Fibroblast of lung (primary cell): ENCODE results near the gene PROSER2. TPM values are rescaled to one million over a fixed set of nuclear protein-coding genes. Genes with fewer than 3 reads are reported as not detected.

Source experiments
- DNase-seq, 2 donors: peaks; one replicate each; pipeline versions ENCODE4 v3.0.0 to v3.0.0-alpha.2; 2010; ENCODE audit warnings: low read depth in 2 of 2
- H2AFZ ChIP-seq: 2 replicates; pipeline ENCODE4 v1.5.1; 2012; ENCODE audit warnings: low read length, control low read depth, inconsistent platforms
- H3K27ac ChIP-seq: 2 replicates; pipeline ENCODE4 v1.5.1; 2011; ENCODE audit warnings: low read length, control low read depth; ENCODE audit not compliant: insufficient read depth
- H3K27me3 ChIP-seq: 2 replicates; pipeline ENCODE4 v1.5.1; 2011; ENCODE audit warnings: mild to moderate bottlenecking, low read length; ENCODE audit not compliant: control insufficient read depth, insufficient read depth
- H3K36me3 ChIP-seq: 2 replicates; pipeline ENCODE4 v1.5.1; 2011; ENCODE audit warnings: low read length; ENCODE audit not compliant: control insufficient read depth, insufficient read depth
- H3K4me1 ChIP-seq: 2 replicates; pipeline ENCODE4 v1.5.1; 2011; ENCODE audit warnings: low read length; ENCODE audit not compliant: control insufficient read depth, insufficient read depth; ENCODE audit errors: extremely low read depth
- H3K4me2 ChIP-seq: 2 replicates; pipeline ENCODE4 v1.5.1; 2011; ENCODE audit warnings: low read length, control low read depth; ENCODE audit not compliant: insufficient read depth; ENCODE audit errors: extremely low read depth
- H3K4me3 ChIP-seq, 4 experiments: fragments of 200-600 bp in 1 of 4; sonication (generic) in 1 of 4; replicated peaks in 1 of 4; 2 replicates each; pipeline ENCODE4 v1.5.1; 2011 to 2016; ENCODE audit warnings: low read length in 4 of 4, low read depth in 3 of 4, mild to moderate bottlenecking in 3 of 4, control low read depth in 2 of 4, inconsistent platforms in 1 of 4, mixed read lengths in 1 of 4; ENCODE audit not compliant: insufficient read depth in 1 of 4; ENCODE audit errors: control extremely low read depth in 1 of 4
- H3K79me2 ChIP-seq: 2 replicates; pipeline ENCODE4 v1.5.1; 2012; ENCODE audit warnings: mild to moderate bottlenecking, low read length, inconsistent platforms; ENCODE audit not compliant: control insufficient read depth, insufficient read depth
- H3K9ac ChIP-seq: 2 replicates; pipeline ENCODE4 v1.5.1; 2011; ENCODE audit warnings: mild to moderate bottlenecking, low read length, control low read depth; ENCODE audit not compliant: insufficient read depth
- H3K9me3 ChIP-seq: 2 replicates; pipeline ENCODE4 v1.5.1; 2012; ENCODE audit warnings: low read depth, low read length; ENCODE audit not compliant: control insufficient read depth, insufficient read depth
- H4K20me1 ChIP-seq: 2 replicates; pipeline ENCODE4 v1.5.1; 2011; ENCODE audit warnings: low read length; ENCODE audit not compliant: control insufficient read depth, insufficient read depth; ENCODE audit errors: extremely low read depth
- CTCF ChIP-seq, 2 donors: IDR thresholded peaks in 1 of 2; conservative IDR thresholded peaks in 1 of 2; 1 replicate in 1 of 2; 2 replicates in 1 of 2; pipeline ENCODE4 v1.5.1; 2011 to 2012; ENCODE audit warnings: low read length in 2 of 2, control low read depth in 1 of 2, inconsistent platforms in 1 of 2, low read depth in 1 of 2, mild to moderate bottlenecking in 1 of 2
- EZH2 ChIP-seq: IDR thresholded peaks from 2 replicates; pipeline ENCODE4 v1.5.1; 2012; ENCODE audit warnings: low read length, control low read depth, mild to moderate bottlenecking; ENCODE audit errors: missing control alignments
- polyA plus RNA-seq, 2 donors: library from polyadenylated mRNA; depleted of rRNA in 1 of 2; stranded (reverse) in 1 of 2; unstranded in 1 of 2; fragments of >200 nt; gene quantifications; 2 replicates each; pipeline ENCODE4 v1.2.1, GENCODE V29; 2011 to 2012; ENCODE audit warnings: missing spikeins in 1 of 2
- total RNA-seq: library from RNA; depleted of rRNA; stranded (reverse); fragments of >200 nt; gene quantifications from 2 replicates; pipeline ENCODE4 v1.2.1, GENCODE V29; 2014

PROSER2 gene
- total and polyA plus RNA-seq, 2 donors (not counting 1 experiment from before 2014, with no cell fraction given), result 1.2 to 2.6 TPM

GRCh38 chr10:11783558-11783865 lies 39.6 kb upstream of the PROSER2 start:
- no peak for DNase-seq
- Histone ChIP-seq H3K9ac (no peak overlapping the region), H3K27ac (no peak overlapping the region), H3K27me3 (no peaks in the 10 kb centered on the region), H3K4me2 (no peak overlapping the region), H3K4me1 (no peaks in the 10 kb centered on the region), H2AFZ (no peak overlapping the region), H3K79me2 (no peaks in the 10 kb centered on the region), H3K4me3 (no peak overlapping the region), H3K9me3 (no peaks in the 10 kb centered on the region), H3K36me3 (no peaks in the 10 kb centered on the region), H4K20me1 (no peaks in the 10 kb centered on the region)
- no peak for TF ChIP-seq CTCF (conservative IDR thresholded peaks at IDR 0.05 in 1 of 2, IDR thresholded peaks at IDR 0.05 in 1 of 2; ENCODE audit: low read depth in 1 of 2, low read length in 2 of 2)
- no peak for TF ChIP-seq EZH2

GRCh38 chr10:11787374-11787773 lies 35.8 kb upstream of the PROSER2 start:
- H4K20me1 ChIP-seq, result no peaks in the 10 kb centered on the region
- H3K27me3 ChIP-seq, result no peaks in the 10 kb centered on the region
- TF ChIP-seq EZH2 (no peak), CTCF (conservative IDR thresholded peaks at IDR 0.05 in 1 of 2, IDR thresholded peaks at IDR 0.05 in 1 of 2; ENCODE audit: low read depth in 1 of 2, low read length in 2 of 2) (no peak)
- no peaks in the 10 kb centered on the region for H3K79me2 ChIP-seq
- DNase-seq, result no peak
- H3K4me3 ChIP-seq, result no peak overlapping the region
- no peaks in the 10 kb centered on the region for H3K36me3 ChIP-seq
- H3K27ac ChIP-seq, result no peak overlapping the region
- no peak overlapping the region for H3K4me2 ChIP-seq
- no peaks in the 10 kb centered on the region for H3K4me1 ChIP-seq
- no peak overlapping the region for H3K9ac ChIP-seq
- H2AFZ ChIP-seq, result no peak overlapping the region
- H3K9me3 ChIP-seq, result no peaks in the 10 kb centered on the region

- H2AFZ ChIP-seq, result no peak overlapping the region
- no peaks in the 10 kb centered on the region for H3K27me3 ChIP-seq
- no peaks in the 10 kb centered on the region for H3K79me2 ChIP-seq
- H3K4me3 ChIP-seq, result no peak overlapping the region
- H3K4me1 ChIP-seq, result no peaks in the 10 kb centered on the region
- no peak for DNase-seq
- H3K36me3 ChIP-seq, result no peaks in the 10 kb centered on the region
- no peaks in the 10 kb centered on the region for H4K20me1 ChIP-seq
- TF ChIP-seq EZH2 (no peak), CTCF (conservative IDR thresholded peaks at IDR 0.05 in 1 of 2, IDR thresholded peaks at IDR 0.05 in 1 of 2; ENCODE audit: low read depth in 1 of 2, low read length in 2 of 2) (no peak)
- H3K9me3 ChIP-seq, result no peaks in the 10 kb centered on the region
- no peak overlapping the region for H3K27ac ChIP-seq
- H3K9ac ChIP-seq, result no peak overlapping the region
- no peak overlapping the region for H3K4me2 ChIP-seq
Measured at GRCh38 chr10:11787846-11788245, 35.3 kb upstream of the PROSER2 start.
